CD4-positive, alpha-beta T cell treated with Interleukin-4 for 1 hour (primary cell): Measurements from ENCODE around the gene RPL37.
"Not testable (repeated sequence)": the region's sequence is repeated elsewhere in the genome, so short reads cannot be mapped to it uniquely, and the experiment has no call there.

Experiments used
- DNase-seq, 2 donors: peaks; one replicate each; pipeline ENCODE4 v3.0.0-alpha.2; 2020 to 2022

RPL37 gene

DNA sequence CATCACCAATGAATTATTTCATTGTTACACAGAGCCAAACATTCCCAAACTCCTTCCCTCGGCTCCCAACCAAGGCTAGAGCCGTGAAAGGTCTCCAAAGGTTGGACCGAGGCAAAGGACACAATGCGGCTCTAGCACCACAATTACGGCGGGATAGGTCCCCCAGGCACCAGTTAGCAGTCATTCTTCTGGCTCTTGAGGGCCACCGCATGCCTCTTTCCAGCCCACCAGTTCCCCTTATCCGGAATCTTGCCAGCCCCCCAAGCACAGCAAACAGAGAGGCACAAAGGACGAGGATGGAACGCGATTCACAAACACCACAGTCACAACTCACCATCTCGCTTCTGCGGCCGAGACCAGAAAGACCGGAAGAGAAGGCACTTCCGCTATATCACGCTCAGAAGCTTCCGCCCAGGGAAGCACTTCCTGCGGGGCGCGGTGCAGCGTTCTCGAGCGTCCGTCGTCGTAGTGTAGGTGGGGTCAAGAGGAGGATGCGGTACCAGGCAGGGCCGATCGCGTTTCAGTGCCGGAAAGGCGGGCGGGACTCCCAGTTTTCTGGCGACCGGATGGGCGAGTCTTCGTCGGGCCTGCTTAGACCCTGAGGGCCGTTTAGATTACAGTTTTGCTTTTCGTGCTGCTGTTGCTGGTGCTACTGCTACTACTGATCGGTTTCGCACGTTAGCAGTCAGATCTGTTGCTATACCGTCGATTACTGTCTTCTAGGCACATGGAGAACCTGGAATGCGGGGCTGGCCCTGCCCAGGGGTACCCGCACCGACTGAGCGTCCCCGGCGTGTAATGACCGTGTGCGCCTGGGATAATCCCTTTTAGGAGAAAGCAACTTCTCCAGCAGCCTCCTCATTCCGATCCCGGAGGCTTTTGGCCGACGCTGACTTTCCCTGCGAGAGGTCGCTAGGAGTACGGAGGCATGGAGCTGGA is at the start of gene RPL37:
Gene RPL37 (minus strand): TSS at position 374 of the 939 bp plus-strand sequence. CDS start 37 bp downstream, at position 337.
- peak; percentile 93 to 94 for DNase-seq

DNA sequence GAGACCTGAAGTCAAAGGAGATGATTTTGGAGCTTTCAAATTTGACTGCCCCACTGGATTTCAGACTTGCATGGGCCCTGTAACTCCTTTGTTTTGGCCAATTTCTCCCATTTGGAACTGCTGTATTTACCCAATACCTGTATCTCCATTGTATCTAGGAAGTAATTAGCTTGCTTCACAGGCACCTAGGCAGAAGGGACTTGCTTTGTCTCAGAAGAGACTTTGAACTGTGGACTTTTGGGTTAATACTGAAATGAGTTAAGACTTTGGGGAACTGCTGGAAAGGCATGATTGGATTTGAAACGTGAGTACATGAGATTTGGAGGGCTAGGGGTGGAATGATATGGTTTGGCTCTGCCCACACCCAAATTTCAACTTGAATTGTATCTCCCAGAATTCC is 48.0 kb upstream of the RPL37 start:
- not testable (repeated sequence) for DNase-seq

GRCh38 chr5:40882291-40882690 is 47.3 kb upstream of the RPL37 start:
- no peak for DNase-seq

DNA sequence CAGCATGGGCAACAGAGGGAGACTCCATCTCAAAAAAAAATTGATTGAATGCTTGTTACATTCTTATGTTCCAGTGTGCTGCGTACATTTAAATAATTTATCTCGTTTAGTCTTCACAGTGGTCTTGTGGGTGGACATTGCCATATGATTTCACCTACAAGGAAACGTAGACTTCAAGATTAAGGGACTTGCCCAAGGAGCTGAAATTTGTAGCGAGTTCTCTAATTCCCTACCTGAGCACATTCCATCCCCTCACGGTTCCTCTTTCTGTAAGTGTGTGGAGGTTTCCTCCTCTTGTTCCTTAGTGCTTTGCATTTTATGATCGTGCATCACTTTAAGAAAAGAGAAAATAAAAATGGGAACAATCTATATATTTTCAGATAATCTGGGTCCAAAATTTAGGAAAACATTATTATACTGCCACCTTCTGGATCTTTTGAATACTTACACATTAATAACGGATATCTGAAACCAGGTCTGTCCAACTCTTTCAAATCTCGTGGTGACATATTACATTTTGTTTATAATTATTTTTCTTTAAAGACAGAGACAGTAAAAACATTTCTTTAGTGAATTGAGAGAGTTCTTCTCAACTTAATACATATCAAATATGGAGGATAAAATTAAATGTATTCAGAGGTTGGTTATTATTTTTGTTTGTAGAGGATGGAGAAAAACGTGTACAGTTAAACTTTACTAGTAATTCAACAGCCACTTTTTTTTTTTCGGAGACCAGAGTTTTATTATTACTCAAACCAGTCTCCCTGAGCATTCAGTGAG is 44.3 kb upstream of the RPL37 start:
- DNase-seq = peak in 1 of 2 donors; percentile 41

DNA sequence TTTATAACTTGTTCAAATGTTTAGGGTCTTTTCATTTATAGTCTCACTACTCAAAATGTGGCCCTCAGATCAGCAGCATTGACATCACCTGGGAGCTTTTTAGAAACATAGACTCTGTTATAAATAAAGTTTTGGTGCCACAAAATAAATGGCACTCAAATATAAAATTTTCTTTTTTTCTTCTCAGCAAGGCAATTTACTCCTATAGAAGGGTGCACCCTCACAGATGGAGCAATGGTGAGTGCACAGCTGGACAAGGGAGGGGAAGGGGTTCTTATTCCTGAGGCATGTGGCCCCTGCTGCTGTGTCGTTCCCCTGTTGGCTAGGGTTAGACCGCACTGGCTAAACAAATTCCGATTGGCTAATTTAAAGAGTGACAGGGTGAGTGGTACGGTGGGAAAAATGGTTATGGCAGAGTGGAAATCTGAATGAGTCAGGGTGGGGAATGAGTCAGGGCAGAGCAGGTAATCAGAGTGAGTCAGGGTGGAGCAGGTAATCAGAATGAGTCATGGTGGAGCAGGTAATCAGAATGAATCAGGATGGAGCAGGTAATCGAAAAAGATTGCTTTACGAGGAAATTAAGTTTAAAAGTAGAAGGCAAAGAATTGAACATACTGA is 42.5 kb upstream of the RPL37 start:
- no peak for DNase-seq

DNA sequence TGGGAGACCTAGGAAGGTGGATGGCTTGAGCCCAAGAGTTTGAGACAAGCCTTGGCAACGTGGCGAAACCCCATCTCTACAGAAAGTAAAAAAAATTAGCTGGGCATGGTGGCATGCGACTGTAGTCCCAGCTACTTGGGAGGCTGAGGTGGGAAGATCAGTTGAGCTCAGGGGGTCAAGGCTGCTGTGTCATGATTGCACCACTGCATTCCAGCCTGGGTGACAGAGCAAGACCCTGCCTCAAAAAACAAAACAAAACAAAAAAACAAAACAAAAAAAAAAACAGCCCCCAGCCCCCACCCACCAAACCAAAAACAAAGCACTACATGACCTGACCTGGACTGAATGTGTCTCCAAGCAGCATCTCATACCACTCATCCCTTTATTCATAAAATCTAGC is 40.9 kb upstream of the RPL37 start:
- DNase-seq = no peak

GRCh38 chr5:40873286-40873880 is 38.4 kb upstream of the RPL37 start:
- no peak for DNase-seq

GRCh38 chr5:40872253-40872652 is 37.2 kb upstream of the RPL37 start:
- not testable (repeated sequence) for DNase-seq

GRCh38 chr5:40871177-40871576 is 36.2 kb upstream of the RPL37 start:
- DNase-seq = no peak

GRCh38 chr5:40869384-40869783 is 34.4 kb upstream of the RPL37 start:
- DNase-seq = no peak

DNA sequence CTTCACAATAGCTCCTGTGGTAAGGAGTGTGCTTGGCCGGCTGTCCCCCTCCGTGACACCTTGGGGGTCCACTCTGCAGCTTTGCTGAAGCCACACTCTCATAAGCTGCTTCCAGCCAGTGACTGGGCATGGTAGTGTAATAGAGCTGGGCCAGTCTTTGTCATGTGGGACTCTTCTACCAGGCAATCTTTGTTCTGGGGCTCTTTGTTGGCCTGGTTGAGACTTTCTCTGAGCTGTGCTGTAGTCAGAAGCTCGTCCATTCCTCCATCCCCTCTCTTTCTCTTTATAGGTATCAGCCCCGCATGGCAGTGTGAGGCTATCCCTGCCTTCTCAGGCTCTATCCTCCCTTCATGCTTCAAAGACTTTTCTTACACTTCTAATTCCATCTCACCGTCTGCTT is 31.8 kb upstream of the RPL37 start:
- DNase-seq = no peak

GRCh38 chr5:40865004-40865403 is 30.0 kb upstream of the RPL37 start:
- DNase-seq = not testable (repeated sequence)

DNA sequence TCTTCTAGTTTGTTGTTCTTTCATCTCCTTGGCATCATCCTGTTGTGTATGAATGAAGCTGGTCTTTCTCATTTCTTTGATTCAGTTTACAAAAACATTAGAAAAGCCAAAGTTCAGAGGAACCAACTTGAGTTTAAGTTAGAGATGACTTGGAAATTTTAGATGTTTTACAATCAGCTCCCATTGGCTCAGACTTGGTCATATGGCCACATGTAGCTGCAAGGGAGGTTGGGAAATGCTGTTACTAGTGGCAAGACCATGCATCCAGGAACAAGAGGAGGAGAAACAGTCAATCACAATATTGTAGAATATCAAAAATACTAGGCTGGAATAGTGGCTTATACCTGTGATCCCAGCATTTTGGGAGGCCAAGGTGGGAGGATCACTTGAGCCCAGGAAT is 25.7 kb upstream of the RPL37 start:
- DNase-seq = no peak

GRCh38 chr5:40853632-40854192 is 18.7 kb upstream of the RPL37 start:
- DNase-seq = no peak

- no peak for DNase-seq
These were observed 12.5 kb upstream of the RPL37 start for GRCh38 chr5:40847525-40847924.

DNA sequence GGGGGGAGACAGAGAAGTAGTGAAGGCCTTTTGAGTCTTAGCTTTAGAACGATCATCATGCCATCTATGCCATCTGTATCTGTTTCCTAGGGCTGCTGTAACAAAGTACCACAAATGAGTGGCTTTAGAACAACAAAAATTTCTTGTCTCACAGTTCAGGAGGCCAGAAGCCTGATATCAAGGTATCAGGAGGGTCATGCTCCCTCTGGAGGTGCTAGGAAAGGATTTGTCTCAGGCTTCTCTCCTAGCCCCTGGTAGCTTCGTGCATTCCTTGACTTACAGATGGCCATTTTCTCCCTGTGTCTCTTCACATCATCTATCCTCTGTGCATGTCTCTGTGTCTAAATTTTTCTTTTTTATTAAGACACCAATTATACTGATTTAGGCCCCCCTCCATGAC is 11.3 kb upstream of the RPL37 start:
- DNase-seq = no peak

- DNase-seq = no peak
These were observed 9.5 kb upstream of the RPL37 start for GRCh38 chr5:40844565-40844964.

DNA sequence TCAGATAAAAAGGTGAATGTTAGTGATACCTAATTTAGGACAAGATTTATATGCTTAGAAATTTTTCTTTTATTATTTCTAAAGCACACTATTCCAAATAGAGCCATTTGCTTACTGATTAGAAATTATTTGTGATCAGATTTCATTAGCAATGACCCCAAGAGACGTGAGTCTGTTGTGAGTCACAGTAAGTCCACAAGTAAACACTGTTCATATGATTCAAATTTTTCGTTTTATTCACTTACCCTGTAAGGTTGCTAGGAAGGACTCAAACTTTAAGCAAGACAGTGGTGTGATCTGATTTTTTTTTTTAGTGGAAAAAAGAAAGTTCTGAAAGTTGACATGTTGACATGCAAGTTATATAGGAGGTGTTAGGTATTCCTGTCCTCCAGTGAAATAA is 7.3 kb upstream of the RPL37 start:
- no peak for DNase-seq

DNA sequence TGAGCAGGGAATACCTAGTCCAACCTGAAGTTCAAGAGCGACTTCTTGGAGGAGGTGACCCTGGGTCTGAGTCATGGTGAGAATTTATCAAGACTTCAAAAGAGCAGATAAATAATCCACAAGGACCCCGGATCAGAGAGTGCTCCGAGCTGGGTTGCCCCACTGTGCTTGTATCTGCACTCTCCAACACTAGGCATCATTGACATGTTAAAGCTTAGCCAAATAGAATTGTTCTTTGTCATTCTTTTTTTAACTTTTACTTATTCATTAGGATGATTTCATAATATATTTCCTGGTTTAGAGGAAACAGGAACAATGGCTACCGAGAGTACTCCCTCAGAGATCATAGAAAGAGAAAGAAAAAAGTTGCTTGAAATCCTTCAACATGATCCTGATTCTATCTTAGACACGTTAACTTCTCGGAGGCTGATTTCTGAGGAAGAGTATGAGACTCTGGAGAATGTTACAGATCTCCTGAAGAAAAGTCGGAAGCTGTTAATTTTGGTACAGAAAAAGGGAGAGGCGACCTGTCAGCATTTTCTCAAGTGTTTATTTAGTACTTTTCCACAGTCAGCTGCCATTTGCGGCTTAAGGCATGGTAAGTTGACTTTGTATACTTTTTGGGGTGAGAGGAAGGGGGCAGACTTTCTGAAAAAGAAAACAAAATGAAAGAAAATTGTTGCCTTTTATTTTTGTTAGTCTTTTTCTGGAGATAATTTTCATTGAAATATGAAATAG is 6.2 kb upstream of the RPL37 start, which contains the start of gene CARD6:
Gene CARD6 (plus strand): TSS at position 300 of the 738 bp plus-strand sequence. CDS start 16 bp downstream, at position 316.
- DNase-seq = peak in 1 of 2 donors; percentile 29

DNA sequence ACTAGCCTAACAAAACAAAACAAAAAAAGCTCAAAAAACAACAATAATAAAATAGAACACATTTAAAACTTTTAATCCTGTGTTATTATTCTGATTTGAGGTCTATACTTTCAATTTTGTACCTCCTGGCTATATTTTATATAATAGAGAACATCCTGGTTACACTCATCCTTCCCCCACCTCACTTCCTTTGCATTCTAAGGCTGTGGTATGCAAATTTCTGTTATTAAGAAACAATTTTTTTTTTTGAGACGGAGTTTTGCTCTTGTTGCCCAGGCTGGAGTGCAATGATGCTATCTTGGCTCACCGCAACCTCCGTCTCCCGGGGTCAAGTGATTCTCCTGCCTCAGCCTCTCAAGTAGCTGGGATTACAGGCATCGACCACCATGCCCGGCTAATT is 3.1 kb upstream of the RPL37 start:
- DNase-seq = peak in 1 of 2 donors; percentile 62

- peak; percentile 68 to 74 for DNase-seq
These were observed 602 bp downstream of the RPL37 start for GRCh38 chr5:40834391-40834848.
